ENCODE measurements around the gene STRIP1.
A peak's percentile ranks its signal among the peaks of the same experiment; 100 is the strongest.

STRIP1 gene

DNA sequence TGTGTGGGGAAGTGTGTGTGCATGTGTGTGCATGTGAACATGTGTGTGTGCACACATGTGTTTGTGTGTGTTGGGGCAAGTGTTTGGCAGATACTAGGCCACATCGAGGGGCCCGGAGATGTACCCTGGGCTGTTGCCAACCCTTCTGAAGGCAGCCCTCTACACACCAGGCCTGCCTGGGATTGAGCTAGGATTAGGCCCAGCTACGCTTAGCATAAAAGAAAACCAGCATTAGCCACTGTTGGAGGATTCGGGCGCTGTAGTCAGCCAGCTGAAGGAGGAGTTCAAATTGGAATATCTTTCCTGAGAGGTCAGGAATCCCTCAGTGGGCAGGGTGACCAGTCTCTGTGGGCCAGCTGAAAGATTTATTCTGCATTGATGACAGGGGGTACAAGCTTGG is 46.6 kb downstream of the STRIP1 start:
- TF ChIP-seq CTCF (conservative IDR thresholded peaks at IDR 0.05; ENCODE audit: low read length), result no peak
- no peak for DNase-seq (ENCODE audit: low read depth)
- no peak overlapping the region for H3K4me3 ChIP-seq (ENCODE audit: low read length)

GRCh38 chr1:110082477-110082876 is 48.1 kb downstream of the STRIP1 start:
- no peak for DNase-seq (ENCODE audit: low read depth)
- TF ChIP-seq CTCF (conservative IDR thresholded peaks at IDR 0.05; ENCODE audit: low read length), result no peak
- no peak overlapping the region for H3K4me3 ChIP-seq (ENCODE audit: low read length)

GRCh38 chr1:110083061-110083865 is 48.8 kb downstream of the STRIP1 start:
- no peak for TF ChIP-seq CTCF (conservative IDR thresholded peaks at IDR 0.05; ENCODE audit: low read length)
- H3K4me3 ChIP-seq (ENCODE audit: low read length), result peak overlapping the region; percentile 53
- DNase-seq (ENCODE audit: low read depth), result no peak

GRCh38 chr1:110083866-110084226 is 49.4 kb downstream of the STRIP1 start:
- DNase-seq (ENCODE audit: low read depth), result no peak
- no peak for TF ChIP-seq CTCF (conservative IDR thresholded peaks at IDR 0.05; ENCODE audit: low read length)
- H3K4me3 ChIP-seq (ENCODE audit: low read length), result peak overlapping the region; percentile 53

- H3K4me3 ChIP-seq (ENCODE audit: low read length), result peak overlapping the region; percentile 53
- TF ChIP-seq CTCF (conservative IDR thresholded peaks at IDR 0.05; ENCODE audit: low read length), result no peak
- DNase-seq (ENCODE audit: low read depth), result peak; percentile 65
These were observed 50.0 kb downstream of the STRIP1 start for GRCh38 chr1:110084227-110085078.

- no peak overlapping the region for H3K4me3 ChIP-seq (ENCODE audit: low read length)
- TF ChIP-seq CTCF (conservative IDR thresholded peaks at IDR 0.05; ENCODE audit: low read length), result no peak
- no peak for DNase-seq (ENCODE audit: low read depth)
These were observed 51.2 kb downstream of the STRIP1 start for GRCh38 chr1:110085671-110086070.
